HEK293 (cell line): ENCODE measurements around the gene CRELD1.

Source experiments
- CTCF ChIA-PET: fragments of 350-600 bp; formaldehyde crosslinking; extraction: SDS; loops from one replicate; lab custom pipeline; 2021; ENCODE audit warnings: antibody characterized with exemption; lab: Yijun Ruan, JAX
- POLR2A ChIA-PET: fragments of 300-600 bp; formaldehyde crosslinking; extraction: SDS; loops from one replicate; lab custom pipeline; 2020; ENCODE audit warnings: antibody characterized with exemption, inconsistent platforms; lab: Yijun Ruan, JAX
- H3K27ac ChIP-seq: fragments of 200-500 bp; sonication (Bioruptor generic); 2 replicates; pipeline ENCODE4 v1.5.1; 2014; ENCODE audit warnings: low read depth, low read length, control low read depth, inconsistent platforms; ENCODE audit errors: extremely low read depth
- H3K36me3 ChIP-seq, 2 experiments: fragments of 200-500 bp in 1 of 2; sonication (Bioruptor generic) in 1 of 2; 1 replicate in 1 of 2; 2 replicates in 1 of 2; pipeline ENCODE4 v1.5.1; 2014 to 2017; ENCODE audit warnings: inconsistent platforms in 2 of 2, low read length in 2 of 2; ENCODE audit not compliant: control insufficient read depth in 2 of 2, insufficient read depth in 1 of 2
- H3K4me1 ChIP-seq: fragments of 200-500 bp; sonication (Bioruptor generic); 2 replicates; pipeline ENCODE4 v1.5.1; 2014; ENCODE audit warnings: mild to moderate bottlenecking, low read length, inconsistent platforms; ENCODE audit not compliant: control insufficient read depth, insufficient read depth
- H3K4me3 ChIP-seq: 2 replicates; pipeline ENCODE4 v1.5.1; 2011; ENCODE audit warnings: low read depth, mild to moderate bottlenecking, control low read depth, low read length, moderate library complexity
- H3K9me3 ChIP-seq: fragments of 200-500 bp; sonication (Bioruptor generic); 2 replicates; pipeline ENCODE4 v1.5.1; 2014; ENCODE audit warnings: low read depth, low read length, inconsistent platforms; ENCODE audit not compliant: control insufficient read depth, insufficient read depth
- BCL11B ChIP-seq: fragments of 450-650 bp; formaldehyde crosslinking; IDR thresholded peaks from 2 replicates; pipeline ENCODE4 v1.5.1; 2016; ENCODE audit warnings: low read depth, missing biosample characterization, missing genetic modification characterization
- GLI2 ChIP-seq: fragments of 450-650 bp; formaldehyde crosslinking; IDR thresholded peaks from 2 replicates; pipeline ENCODE4; 2017; ENCODE audit warnings: missing biosample characterization, missing genetic modification characterization, low read depth, borderline replicate concordance
- GLIS2 ChIP-seq: fragments of 450-650 bp; formaldehyde crosslinking; IDR thresholded peaks from 2 replicates; pipeline ENCODE4 v1.5.1; 2016; ENCODE audit warnings: missing biosample characterization, missing genetic modification characterization
- KLF8 ChIP-seq: fragments of 450-650 bp; formaldehyde crosslinking; IDR thresholded peaks from 2 replicates; pipeline ENCODE4 v1.5.1; 2016; ENCODE audit warnings: missing biosample characterization, missing genetic modification characterization
- MEIS1 ChIP-seq: sonication (generic); formaldehyde crosslinking; IDR thresholded peaks from 2 replicates; pipeline ENCODE4 v1.8.1; 2022; ENCODE audit warnings: missing genetic modification reagents, mild to moderate bottlenecking, borderline replicate concordance
- MZF1 ChIP-seq: fragments of 450-650 bp; formaldehyde crosslinking; IDR thresholded peaks from 2 replicates; pipeline ENCODE4 v1.5.1; 2017; ENCODE audit warnings: missing biosample characterization, missing genetic modification characterization, borderline replicate concordance
- SP7 ChIP-seq: fragments of 450-650 bp; formaldehyde crosslinking; IDR thresholded peaks from 2 replicates; pipeline ENCODE4 v1.5.1; 2016; ENCODE audit warnings: missing biosample characterization, missing genetic modification characterization
- TRIM28 ChIP-seq: IDR thresholded peaks from 2 replicates; pipeline ENCODE4 v1.6.1; 2011; ENCODE audit warnings: low read length, control low read depth, borderline replicate concordance
- ZBTB17 ChIP-seq: fragments of 450-650 bp; formaldehyde crosslinking; IDR thresholded peaks from 2 replicates; pipeline ENCODE4 v1.5.1; 2016; ENCODE audit warnings: missing biosample characterization, missing genetic modification characterization
- ZBTB48 ChIP-seq: fragments of 450-650 bp; formaldehyde crosslinking; IDR thresholded peaks from 2 replicates; pipeline ENCODE4 v1.5.1; 2016; ENCODE audit warnings: missing biosample characterization, missing genetic modification characterization
- ZNF138 ChIP-seq: fragments of 450-650 bp; formaldehyde crosslinking; IDR thresholded peaks from 2 replicates; pipeline ENCODE4 v1.5.1; 2016; ENCODE audit warnings: missing biosample characterization, missing genetic modification characterization, borderline replicate concordance
- ZNF37A ChIP-seq: fragments of 450-650 bp; IDR thresholded peaks from 2 replicates; pipeline ENCODE4 v1.5.1; 2018; ENCODE audit warnings: missing biosample characterization, missing genetic modification characterization
- ZNF549 ChIP-seq: fragments of 450-650 bp; IDR thresholded peaks from 2 replicates; pipeline ENCODE4 v1.5.1; 2018; ENCODE audit warnings: missing biosample characterization, missing genetic modification characterization, mild to moderate bottlenecking, inconsistent platforms, moderate library complexity
- ZNF677 ChIP-seq: fragments of 450-650 bp; IDR thresholded peaks from 2 replicates; pipeline ENCODE4 v1.5.0; 2018; ENCODE audit warnings: missing biosample characterization, mild to moderate bottlenecking, missing genetic modification characterization, moderate library complexity
- ZNF837 ChIP-seq: fragments of 450-650 bp; formaldehyde crosslinking; IDR thresholded peaks from 2 replicates; pipeline ENCODE4 v1.5.1; 2016; ENCODE audit warnings: missing biosample characterization, missing genetic modification characterization
- TF ChIP-seq, protein P1 (sequence below): fragments of 450-650 bp; formaldehyde crosslinking; IDR thresholded peaks from 2 replicates; pipeline ENCODE4 v1.5.1; 2017; ENCODE audit warnings: missing biosample characterization, missing genetic modification characterization
- TF ChIP-seq, protein P2 (sequence below): fragments of 450-650 bp; formaldehyde crosslinking; optimal IDR thresholded peaks from 2 replicates; pipeline ENCODE3; 2016; ENCODE audit warnings: missing biosample characterization, mild to moderate bottlenecking, missing genetic modification characterization
- TF ChIP-seq, protein P3 (sequence below): fragments of 450-650 bp; formaldehyde crosslinking; IDR thresholded peaks from 2 replicates; pipeline ENCODE4 v1.5.1; 2017; ENCODE audit warnings: missing biosample characterization, mild to moderate bottlenecking, missing genetic modification characterization, moderate library complexity
- TF ChIP-seq, protein P4 (sequence below): fragments of 450-650 bp; formaldehyde crosslinking; IDR thresholded peaks from 2 replicates; pipeline ENCODE4 v1.5.1; 2017; ENCODE audit warnings: missing biosample characterization, missing genetic modification characterization
- TF ChIP-seq, protein P5 (sequence below): fragments of 450-650 bp; formaldehyde crosslinking; IDR thresholded peaks from 2 replicates; pipeline ENCODE4 v1.5.1; 2016; ENCODE audit warnings: missing biosample characterization, missing genetic modification characterization

CRELD1 gene

DNA sequence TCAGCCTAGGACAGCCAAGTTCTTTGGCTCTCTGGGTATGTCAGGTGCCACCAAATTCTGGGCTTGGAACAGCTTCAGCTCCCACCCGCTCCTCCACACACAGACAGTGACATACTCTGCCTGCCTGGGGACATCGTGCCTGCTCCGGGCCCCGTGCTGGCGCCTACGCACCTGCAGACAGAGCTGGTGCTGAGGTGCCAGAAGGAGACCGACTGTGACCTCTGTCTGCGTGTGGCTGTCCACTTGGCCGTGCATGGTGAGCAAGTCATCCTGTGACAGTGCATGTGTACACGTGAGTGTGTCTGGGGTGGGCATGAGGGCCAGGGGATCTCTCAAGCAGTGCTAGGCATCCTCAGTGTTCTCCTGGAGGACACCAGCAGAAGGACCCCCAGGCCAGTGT lies 15.8 kb upstream of the CRELD1 start:
- ChIA-PET POLR2A (interaction anchor here (2.6 kb wide), 1 partner anchor 14 kb away, joined by 23 read pairs; the partner anchor contains the start of gene CRELD1), CTCF (interaction anchor here (0.7 to 1.4 kb wide), 2 partner anchors 13 to 69 kb away, joined by 3 read pairs; no protein-coding TSS in a partner anchor)
- H3K36me3 ChIP-seq: no peaks in the 10 kb centered on the region
- H3K4me3 ChIP-seq: no peak overlapping the region
- H3K4me1 ChIP-seq: peaks cover 12% of the 10 kb centered on the region
- H3K9me3 ChIP-seq: no peaks in the 10 kb centered on the region
- H3K27ac ChIP-seq: no peak overlapping the region
- TF ChIP-seq GLI2 (tag by site-specific recombination) (no peak), ZNF677 (tag by site-specific recombination) (no peak), ZNF138 (tag by site-specific recombination) (no peak), TRIM28 (no peak), MZF1 (tag by site-specific recombination) (no peak), ZNF37A (no peak), GLIS2 (tag by site-specific recombination) (no peak), SP7 (tag by site-specific recombination) (no peak), ZNF549 (tag by site-specific recombination) (no peak), ZBTB48 (no peak), ZNF837 (tag by site-specific recombination) (no peak), KLF8 (no peak), BCL11B (tag by site-specific recombination) (no peak), MEIS1 (CRISPR knock-in tag) (no peak), ZBTB17 (tag by site-specific recombination) (no peak)
- TF ChIP-seq, protein P1, sequence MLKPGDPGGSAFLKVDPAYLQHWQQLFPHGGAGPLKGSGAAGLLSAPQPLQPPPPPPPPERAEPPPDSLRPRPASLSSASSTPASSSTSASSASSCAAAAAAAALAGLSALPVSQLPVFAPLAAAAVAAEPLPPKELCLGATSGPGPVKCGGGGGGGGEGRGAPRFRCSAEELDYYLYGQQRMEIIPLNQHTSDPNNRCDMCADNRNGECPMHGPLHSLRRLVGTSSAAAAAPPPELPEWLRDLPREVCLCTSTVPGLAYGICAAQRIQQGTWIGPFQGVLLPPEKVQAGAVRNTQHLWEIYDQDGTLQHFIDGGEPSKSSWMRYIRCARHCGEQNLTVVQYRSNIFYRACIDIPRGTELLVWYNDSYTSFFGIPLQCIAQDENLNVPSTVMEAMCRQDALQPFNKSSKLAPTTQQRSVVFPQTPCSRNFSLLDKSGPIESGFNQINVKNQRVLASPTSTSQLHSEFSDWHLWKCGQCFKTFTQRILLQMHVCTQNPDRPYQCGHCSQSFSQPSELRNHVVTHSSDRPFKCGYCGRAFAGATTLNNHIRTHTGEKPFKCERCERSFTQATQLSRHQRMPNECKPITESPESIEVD: no peak
- TF ChIP-seq, protein P2, sequence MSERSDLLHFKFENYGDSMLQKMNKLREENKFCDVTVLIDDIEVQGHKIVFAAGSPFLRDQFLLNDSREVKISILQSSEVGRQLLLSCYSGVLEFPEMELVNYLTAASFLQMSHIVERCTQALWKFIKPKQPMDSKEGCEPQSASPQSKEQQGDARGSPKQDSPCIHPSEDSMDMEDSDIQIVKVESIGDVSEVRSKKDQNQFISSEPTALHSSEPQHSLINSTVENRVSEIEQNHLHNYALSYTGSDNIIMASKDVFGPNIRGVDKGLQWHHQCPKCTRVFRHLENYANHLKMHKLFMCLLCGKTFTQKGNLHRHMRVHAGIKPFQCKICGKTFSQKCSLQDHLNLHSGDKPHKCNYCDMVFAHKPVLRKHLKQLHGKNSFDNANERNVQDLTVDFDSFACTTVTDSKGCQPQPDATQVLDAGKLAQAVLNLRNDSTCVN (tag by site-specific recombination): no peak
- TF ChIP-seq, protein P3, sequence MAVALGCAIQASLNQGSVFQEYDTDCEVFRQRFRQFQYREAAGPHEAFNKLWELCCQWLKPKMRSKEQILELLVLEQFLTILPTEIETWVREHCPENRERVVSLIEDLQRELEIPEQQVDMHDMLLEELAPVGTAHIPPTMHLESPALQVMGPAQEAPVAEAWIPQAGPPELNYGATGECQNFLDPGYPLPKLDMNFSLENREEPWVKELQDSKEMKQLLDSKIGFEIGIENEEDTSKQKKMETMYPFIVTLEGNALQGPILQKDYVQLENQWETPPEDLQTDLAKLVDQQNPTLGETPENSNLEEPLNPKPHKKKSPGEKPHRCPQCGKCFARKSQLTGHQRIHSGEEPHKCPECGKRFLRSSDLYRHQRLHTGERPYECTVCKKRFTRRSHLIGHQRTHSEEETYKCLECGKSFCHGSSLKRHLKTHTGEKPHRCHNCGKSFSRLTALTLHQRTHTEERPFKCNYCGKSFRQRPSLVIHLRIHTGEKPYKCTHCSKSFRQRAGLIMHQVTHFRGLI: no peak
- TF ChIP-seq, protein P4, sequence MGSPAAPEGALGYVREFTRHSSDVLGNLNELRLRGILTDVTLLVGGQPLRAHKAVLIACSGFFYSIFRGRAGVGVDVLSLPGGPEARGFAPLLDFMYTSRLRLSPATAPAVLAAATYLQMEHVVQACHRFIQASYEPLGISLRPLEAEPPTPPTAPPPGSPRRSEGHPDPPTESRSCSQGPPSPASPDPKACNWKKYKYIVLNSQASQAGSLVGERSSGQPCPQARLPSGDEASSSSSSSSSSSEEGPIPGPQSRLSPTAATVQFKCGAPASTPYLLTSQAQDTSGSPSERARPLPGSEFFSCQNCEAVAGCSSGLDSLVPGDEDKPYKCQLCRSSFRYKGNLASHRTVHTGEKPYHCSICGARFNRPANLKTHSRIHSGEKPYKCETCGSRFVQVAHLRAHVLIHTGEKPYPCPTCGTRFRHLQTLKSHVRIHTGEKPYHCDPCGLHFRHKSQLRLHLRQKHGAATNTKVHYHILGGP: no peak
- TF ChIP-seq, protein P5, sequence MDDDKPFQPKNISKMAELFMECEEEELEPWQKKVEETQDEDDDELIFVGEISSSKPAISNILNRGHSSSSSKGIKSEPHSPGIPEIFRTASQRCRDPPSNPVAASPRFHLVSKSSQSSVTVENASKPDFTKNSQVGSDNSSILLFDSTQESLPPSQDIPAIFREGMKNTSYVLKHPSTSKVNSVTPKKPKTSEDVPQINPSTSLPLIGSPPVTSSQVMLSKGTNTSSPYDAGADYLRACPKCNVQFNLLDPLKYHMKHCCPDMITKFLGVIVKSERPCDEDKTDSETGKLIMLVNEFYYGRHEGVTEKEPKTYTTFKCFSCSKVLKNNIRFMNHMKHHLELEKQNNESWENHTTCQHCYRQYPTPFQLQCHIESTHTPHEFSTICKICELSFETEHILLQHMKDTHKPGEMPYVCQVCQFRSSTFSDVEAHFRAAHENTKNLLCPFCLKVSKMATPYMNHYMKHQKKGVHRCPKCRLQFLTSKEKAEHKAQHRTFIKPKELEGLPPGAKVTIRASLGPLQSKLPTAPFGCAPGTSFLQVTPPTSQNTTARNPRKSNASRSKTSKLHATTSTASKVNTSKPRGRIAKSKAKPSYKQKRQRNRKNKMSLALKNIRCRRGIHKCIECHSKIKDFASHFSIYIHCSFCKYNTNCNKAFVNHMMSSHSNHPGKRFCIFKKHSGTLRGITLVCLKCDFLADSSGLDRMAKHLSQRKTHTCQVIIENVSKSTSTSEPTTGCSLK (tag by site-specific recombination): no peak
